ENCODE results near the gene GCFC2.

GCFC2 gene

GRCh38 chr2:75710220-75710576 is 517 bp downstream of the GCFC2 start:
- no peak for DNase-seq (ENCODE audit: low spot score)
- TF ChIP-seq, protein P1, sequence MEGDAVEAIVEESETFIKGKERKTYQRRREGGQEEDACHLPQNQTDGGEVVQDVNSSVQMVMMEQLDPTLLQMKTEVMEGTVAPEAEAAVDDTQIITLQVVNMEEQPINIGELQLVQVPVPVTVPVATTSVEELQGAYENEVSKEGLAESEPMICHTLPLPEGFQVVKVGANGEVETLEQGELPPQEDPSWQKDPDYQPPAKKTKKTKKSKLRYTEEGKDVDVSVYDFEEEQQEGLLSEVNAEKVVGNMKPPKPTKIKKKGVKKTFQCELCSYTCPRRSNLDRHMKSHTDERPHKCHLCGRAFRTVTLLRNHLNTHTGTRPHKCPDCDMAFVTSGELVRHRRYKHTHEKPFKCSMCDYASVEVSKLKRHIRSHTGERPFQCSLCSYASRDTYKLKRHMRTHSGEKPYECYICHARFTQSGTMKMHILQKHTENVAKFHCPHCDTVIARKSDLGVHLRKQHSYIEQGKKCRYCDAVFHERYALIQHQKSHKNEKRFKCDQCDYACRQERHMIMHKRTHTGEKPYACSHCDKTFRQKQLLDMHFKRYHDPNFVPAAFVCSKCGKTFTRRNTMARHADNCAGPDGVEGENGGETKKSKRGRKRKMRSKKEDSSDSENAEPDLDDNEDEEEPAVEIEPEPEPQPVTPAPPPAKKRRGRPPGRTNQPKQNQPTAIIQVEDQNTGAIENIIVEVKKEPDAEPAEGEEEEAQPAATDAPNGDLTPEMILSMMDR (IDR thresholded peaks at IDR 0.05; ENCODE audit: extremely low read depth, insufficient read depth, missing control alignments): no peak
- in situ Hi-C loops (cut with MboI; ENCODE audit: low pct_unique_long_range_greater_than_20kb, low sequenced_read_pairs, unreplicated experiment): no loop called here

DNA sequence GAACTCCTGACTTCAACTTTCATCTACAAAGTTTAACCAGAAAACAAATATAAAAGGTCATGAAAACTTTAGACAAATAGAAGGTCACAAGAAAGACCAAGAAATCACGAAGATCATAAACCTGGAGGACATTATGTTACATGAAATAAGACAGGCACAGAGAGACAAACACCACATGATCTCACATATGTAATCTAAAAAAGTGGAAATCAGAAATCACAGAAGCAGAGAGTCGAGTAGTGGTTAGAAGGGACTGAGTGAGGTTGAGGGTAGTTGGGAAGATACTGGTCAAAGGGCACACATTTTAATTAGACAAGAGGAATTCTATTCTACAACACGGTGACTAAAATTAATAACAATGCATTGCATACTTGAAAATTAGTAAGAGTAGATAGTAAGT is 1.4 kb downstream of the GCFC2 start:
- in situ Hi-C loops (cut with MboI; ENCODE audit: low pct_unique_long_range_greater_than_20kb, low sequenced_read_pairs, unreplicated experiment): no loop called here
- TF ChIP-seq, protein P1 (IDR thresholded peaks at IDR 0.05; ENCODE audit: extremely low read depth, insufficient read depth, missing control alignments): no peak
- DNase-seq (ENCODE audit: low spot score): no peak

DNA sequence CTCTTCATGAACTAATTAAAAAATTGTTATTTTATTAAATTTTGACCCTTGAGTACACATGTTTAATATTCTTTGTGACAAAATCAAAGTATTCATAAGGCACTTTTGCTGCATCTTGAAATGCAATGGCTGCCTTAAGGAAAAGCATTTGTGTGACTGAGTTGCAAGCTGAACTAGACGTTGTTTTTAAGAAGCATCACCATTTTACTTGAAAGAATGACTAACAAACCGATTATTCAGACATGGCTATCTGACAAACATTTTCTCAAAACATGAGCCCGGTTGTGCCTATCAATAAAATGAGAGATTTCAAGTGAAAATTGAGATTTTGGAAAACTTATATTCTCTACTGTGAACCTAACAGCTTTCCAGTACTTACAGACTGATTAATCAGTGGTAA is 2.8 kb downstream of the GCFC2 start:
- in situ Hi-C loops (cut with MboI; ENCODE audit: low pct_unique_long_range_greater_than_20kb, low sequenced_read_pairs, unreplicated experiment): no loop called here
- DNase-seq (ENCODE audit: low spot score): no peak
- TF ChIP-seq, protein P1 (IDR thresholded peaks at IDR 0.05; ENCODE audit: extremely low read depth, insufficient read depth, missing control alignments): no peak

DNA sequence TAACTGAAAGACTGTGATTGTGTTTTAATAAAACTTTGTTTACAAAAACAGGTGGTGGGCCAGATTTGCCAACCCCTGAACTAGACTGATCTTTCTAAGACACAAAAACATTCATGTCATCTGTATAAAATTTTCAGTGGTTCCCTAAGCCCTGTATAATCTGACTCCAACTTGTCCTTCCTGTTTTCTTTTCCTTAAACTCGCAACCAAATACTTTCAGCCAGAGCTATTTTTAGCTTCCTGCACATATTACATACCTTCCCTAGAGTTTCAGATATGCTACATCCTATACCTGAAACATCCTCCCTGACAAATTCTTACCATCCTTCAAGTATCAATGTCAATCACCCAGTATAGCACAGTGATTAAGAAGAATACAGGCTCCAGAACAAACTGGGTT is 4.8 kb downstream of the GCFC2 start:
- TF ChIP-seq, protein P1 (IDR thresholded peaks at IDR 0.05; ENCODE audit: extremely low read depth, insufficient read depth, missing control alignments): no peak
- no peak for DNase-seq (ENCODE audit: low spot score)
- in situ Hi-C loops (cut with MboI; ENCODE audit: low pct_unique_long_range_greater_than_20kb, low sequenced_read_pairs, unreplicated experiment): no loop called here

GRCh38 chr2:75703589-75704287 is 7.0 kb downstream of the GCFC2 start:
- no peak for DNase-seq (ENCODE audit: low spot score)
- TF ChIP-seq, protein P1 (IDR thresholded peaks at IDR 0.05; ENCODE audit: extremely low read depth, insufficient read depth, missing control alignments): no peak
- in situ Hi-C loops (cut with MboI; ENCODE audit: low pct_unique_long_range_greater_than_20kb, low sequenced_read_pairs, unreplicated experiment): no loop called here

- in situ Hi-C loops (cut with MboI; ENCODE audit: low pct_unique_long_range_greater_than_20kb, low sequenced_read_pairs, unreplicated experiment): no loop called here
- TF ChIP-seq, protein P1 (IDR thresholded peaks at IDR 0.05; ENCODE audit: extremely low read depth, insufficient read depth, missing control alignments): no peak
- no peak for DNase-seq (ENCODE audit: low spot score)
These were observed 8.1 kb downstream of the GCFC2 start for GRCh38 chr2:75702593-75702992.

Data from GM13977 (cell line).